OCI-LY3 (cell line): ENCODE results near the gene PAX2.

Experiments
- EZH2phosphoT487 ChIP-seq: fragments of 200-600 bp; shearing (Covaris generic); IDR thresholded peaks from 2 replicates; pipeline ENCODE4 v1.6.1; 2018; ENCODE audit warnings: antibody characterized with exemption, mixed run types, low read depth
- TF ChIP-seq, protein P1 (sequence below): fragments of 200-600, 300-600 bp; sonication (generic); IDR thresholded peaks from 2 replicates; pipeline ENCODE4 v1.5.1; 2014; ENCODE audit warnings: antibody characterized with exemption, low read length, low read depth

DNA sequence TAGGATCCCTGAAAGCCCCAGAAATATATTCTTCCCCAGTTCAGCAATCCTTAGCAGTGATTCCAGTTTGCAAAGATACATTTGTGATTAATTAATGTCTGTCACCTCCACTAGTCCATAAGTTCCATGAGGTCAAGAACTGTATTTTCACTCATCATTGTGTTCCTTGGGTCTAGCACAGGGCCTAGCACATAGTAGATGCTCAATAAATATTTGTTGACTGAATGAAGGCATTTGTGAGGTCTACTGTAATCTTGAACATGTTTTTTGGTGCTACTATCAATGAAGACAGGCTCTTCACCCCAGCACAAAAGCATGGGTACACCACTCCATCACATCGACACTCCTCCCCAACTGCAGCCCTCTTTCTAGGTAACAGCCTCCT lies 30.8 kb upstream of the PAX2 start:
- TF ChIP-seq, protein P1, sequence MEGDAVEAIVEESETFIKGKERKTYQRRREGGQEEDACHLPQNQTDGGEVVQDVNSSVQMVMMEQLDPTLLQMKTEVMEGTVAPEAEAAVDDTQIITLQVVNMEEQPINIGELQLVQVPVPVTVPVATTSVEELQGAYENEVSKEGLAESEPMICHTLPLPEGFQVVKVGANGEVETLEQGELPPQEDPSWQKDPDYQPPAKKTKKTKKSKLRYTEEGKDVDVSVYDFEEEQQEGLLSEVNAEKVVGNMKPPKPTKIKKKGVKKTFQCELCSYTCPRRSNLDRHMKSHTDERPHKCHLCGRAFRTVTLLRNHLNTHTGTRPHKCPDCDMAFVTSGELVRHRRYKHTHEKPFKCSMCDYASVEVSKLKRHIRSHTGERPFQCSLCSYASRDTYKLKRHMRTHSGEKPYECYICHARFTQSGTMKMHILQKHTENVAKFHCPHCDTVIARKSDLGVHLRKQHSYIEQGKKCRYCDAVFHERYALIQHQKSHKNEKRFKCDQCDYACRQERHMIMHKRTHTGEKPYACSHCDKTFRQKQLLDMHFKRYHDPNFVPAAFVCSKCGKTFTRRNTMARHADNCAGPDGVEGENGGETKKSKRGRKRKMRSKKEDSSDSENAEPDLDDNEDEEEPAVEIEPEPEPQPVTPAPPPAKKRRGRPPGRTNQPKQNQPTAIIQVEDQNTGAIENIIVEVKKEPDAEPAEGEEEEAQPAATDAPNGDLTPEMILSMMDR: no peak
- TF ChIP-seq EZH2phosphoT487: no peak
